GM04504 (cell line): ENCODE measurements around the gene SUGCT.
"Not testable (repeated sequence)": the region's sequence is repeated elsewhere in the genome, so short reads cannot be mapped to it uniquely, and the experiment has no call there.

Source experiments
- DNase-seq: peaks from one replicate; pipeline ENCODE4 v3.0.0-alpha.2; 2012; ENCODE audit warnings: low read depth

The SUGCT gene

GRCh38 chr7:40263752-40264390, 129.1 kb downstream of the SUGCT start:
- no peak for DNase-seq

GRCh38 chr7:40267583-40267982, 132.8 kb downstream of the SUGCT start:
- no peak for DNase-seq

DNA sequence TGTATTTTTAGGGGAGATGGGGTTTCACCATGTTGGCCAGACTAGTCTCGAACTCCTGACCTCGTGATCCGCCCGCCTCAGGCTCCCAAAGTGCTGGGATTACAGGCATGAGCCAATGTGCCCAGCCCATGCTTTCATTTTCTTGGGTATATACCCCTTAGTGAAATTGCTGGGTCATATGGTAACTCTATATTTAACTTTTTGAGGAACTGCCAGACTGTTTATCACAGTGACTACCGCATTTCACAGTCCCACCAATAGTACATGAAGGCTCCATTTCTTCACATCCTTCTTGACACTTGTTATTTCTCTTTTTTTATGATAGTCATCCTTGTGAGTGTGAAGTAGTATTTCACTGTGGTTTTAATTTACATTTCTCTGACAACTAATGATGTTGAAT, 134.0 kb downstream of the SUGCT start:
- not testable (repeated sequence) for DNase-seq

DNA sequence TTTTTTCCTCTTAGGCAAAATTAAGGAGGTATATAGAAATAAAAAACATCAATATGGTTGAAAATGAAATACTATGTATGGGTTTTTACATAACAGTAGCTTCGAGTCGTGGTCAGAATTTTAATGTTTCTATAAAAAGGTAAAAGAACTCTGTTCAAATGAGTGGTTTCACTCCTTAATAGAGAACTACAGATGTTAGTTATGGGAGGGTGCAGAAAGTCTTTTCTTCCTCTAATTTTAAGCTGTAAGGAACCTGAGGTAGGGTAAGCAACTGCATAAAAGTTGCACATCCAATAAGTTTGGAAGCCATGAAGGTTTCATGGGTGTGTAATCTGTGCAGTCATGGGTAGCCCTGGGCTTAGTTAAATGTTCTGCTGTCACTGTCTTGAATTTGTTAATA, 141.3 kb downstream of the SUGCT start:
- no peak for DNase-seq

- DNase-seq: no peak
These were observed 145.2 kb downstream of the SUGCT start for GRCh38 chr7:40279991-40280390.

DNA sequence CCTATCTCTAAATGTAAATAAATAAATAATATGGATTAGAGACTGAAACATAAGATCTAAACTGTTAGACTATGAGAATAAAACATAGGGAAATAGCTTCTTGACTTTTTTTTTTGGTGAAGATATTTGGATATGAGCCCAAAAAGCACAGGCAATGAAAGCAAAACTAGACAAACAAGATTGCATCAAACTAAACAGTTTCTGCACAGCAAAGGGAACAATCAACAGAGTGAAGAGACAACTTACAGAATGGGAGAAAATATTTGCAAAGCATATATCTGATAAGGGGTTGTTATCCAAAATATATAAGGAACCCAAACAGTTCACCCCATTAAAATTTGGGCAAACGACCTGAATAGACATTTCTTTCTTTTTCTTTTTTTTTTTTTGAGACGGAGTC, 148.1 kb downstream of the SUGCT start:
- no peak for DNase-seq

GRCh38 chr7:40283391-40283790, 148.6 kb downstream of the SUGCT start:
- DNase-seq: no peak

DNA sequence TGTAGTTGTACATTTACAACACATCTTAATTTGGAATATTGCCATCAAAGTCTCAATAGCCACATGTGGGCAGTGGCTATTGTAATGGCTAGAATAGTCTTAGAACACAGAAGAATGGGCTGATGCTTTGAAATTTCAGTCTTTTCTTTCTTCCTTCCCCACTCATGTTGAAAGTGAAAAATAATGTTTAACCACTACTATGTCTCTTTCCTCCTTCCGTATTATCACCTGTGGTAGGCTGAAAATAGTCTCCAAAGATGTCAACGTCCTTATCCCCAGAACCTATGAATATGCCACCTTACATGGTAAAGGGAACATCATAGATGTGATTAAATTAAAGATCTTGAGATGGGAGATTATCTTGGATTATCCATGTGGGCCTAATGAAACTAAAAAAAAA, 154.0 kb downstream of the SUGCT start:
- DNase-seq: no peak

GRCh38 chr7:40297741-40298311, 163.0 kb downstream of the SUGCT start:
- DNase-seq: no peak

GRCh38 chr7:40298421-40298820, 163.6 kb downstream of the SUGCT start:
- no peak for DNase-seq

DNA sequence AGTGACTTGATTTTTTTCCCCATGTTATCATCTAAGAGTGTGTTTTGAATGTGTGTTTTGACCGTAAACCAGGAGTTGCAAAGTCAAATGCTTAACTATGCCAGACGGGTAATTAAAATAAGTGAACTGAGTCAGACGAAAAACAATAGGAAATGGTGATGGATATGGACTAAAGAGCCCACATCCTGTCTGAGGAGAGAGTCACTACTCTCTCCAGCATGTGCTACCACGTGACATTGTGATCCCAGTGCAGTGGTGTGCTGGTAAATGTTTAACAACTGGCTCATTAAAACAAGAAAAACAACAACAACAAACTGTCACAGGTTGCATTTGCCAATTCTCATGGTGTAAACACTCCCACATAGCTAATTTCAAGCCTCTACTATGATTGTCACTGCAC, 164.3 kb downstream of the SUGCT start:
- peak; percentile 66 for DNase-seq

DNA sequence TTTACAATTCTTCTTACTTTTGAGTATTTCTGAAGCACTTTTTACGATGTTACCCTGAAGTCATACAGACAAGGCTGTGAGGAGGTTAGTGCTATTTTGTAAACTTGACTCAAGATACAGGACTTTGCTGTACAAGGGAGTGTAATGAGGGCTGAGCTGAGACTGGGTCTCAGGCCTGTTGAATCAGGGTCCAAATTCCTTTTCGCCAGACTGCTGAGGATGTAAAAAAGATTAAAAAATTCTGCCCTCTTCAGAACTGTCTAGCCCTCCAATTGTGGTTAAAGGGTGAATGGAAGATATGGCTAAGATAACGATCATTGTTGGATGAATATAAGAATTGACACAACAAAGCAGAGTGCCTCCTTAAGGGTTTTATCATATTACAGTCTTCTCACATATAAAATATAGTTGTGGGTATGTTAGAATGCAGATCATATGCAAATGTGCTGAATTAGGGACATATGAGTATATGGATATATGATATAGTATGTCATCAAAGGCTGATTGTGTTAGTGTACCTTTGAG, 165.4 kb downstream of the SUGCT start:
- no peak for DNase-seq

DNA sequence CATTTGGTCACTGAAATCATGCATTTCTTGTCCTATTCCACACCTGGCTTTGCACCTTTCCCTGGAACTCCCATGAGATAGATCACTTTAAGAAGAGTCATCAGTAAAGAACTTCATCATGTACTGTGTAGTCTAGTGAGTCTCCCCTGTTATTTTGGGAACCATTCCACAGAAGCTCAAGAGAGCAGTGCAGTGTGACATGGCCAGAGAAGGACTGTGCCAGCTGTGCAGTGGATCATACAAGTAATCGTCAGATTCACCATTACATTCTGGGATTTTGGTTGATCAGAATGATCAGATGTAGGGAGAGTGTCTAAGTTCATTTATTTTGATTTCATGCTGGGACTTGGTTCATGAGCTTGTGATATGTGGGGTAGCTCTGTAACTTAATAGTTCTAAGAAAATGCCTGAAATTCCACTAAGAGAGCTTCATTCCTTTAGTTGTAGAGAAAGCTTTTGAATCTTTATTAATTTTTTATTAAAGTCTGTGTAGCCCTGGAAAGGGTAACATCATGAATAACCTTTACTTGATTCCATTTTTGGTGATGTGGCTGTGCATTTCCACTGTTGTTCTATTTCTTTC, 166.8 kb downstream of the SUGCT start:
- DNase-seq: no peak

DNA sequence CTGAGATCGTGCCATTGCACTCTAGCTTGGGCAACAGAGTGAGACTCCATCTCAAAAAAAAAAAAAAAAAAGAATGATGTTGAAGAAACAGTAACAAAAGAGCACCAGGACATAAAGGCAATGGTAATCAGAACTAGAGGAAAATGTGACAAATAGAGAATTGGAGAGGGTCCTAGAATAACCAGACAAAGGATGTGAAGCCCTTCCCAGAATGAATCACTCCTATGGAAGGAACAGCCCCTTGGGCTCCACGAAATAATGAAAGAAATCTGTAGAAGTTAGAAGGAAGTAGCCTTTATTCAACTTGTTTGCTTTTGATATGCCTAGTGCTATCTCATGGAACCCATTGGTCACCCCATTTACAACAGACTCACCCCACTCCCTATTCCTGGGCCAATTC, 169.2 kb downstream of the SUGCT start:
- no peak for DNase-seq

DNA sequence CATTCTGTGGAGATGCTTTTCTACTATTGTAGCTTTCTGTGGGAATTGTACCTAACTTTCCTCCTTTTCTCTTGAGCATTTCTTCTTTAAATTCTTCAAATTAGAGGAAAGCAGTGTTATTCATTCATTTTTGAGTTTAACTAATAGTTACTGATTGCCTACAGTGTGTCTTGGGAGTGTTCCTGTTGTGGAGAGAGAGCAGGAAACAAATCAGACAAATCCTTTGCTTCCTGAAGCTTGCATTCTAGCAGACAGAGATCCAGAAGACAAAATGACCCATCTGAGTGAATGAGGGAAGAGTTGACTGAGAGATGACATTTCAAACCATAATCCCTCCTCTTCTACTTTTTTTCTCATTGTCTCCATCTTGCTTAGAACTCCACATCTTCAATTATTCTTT, 170.4 kb downstream of the SUGCT start:
- no peak for DNase-seq

GRCh38 chr7:40306025-40306424, 171.2 kb downstream of the SUGCT start:
- DNase-seq: no peak

DNA sequence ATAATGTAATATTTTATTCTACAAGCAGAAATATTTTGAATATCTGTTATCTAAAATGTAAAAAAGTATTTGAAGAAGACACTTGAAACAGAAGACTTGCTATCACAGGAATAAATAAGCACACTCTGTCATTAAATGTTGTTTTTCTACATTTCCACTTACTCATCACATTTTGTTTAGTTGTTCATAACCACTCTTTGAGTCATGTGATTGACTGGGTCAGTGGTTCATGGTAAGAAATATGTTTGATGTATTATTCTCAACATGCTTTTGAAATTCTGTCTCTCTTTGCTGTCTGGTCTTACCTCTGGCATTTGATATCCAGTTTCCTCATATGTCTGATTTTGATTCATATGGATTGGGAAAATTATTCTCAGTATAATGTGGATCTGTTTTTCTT, 171.8 kb downstream of the SUGCT start:
- no peak for DNase-seq

GRCh38 chr7:40310258-40310657, 175.5 kb downstream of the SUGCT start:
- DNase-seq: no peak

GRCh38 chr7:40311307-40311706, 176.5 kb downstream of the SUGCT start:
- no peak for DNase-seq

- DNase-seq: no peak
These were observed 180.5 kb downstream of the SUGCT start for GRCh38 chr7:40315277-40315676.

GRCh38 chr7:40316176-40316575, 181.4 kb downstream of the SUGCT start:
- no peak for DNase-seq

DNA sequence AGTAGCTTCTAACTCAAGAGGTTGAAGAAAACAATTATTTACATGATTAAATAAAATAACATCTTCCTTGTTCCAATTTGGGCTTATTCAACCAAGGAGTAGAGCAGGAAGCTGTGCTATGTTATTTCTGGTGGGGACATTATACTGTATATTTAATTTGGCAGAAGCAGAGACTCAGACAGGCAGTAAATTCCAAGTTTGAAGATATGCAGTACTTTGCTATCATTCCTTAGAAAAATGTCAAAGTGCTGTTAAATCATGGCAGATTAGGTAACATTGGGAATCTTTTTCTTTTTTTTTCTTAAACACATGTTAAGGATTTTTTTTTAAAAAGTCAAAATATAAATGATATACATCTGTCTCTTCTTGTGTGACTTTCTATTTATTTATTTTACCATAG, 190.1 kb downstream of the SUGCT start:
- DNase-seq: no peak

GRCh38 chr7:40327113-40327512, 192.3 kb downstream of the SUGCT start:
- no peak for DNase-seq

DNA sequence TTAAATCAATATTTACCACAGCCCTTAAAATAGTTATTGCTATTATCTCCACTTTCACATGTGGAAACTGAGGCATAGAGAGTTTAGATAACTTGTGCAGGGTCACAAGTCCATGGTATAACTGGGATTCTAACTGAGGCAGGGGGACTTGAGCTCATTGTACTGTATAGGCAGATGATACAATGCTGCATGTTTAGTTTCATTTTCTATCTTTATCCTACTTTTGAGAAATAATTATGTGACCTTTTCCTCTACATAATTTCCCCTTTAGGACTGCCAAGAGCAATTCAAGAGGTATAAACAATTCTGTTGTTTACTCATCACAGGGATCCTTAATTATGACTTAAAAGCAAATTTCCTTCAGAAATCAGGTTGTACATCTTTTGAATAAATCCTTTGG, 193.1 kb downstream of the SUGCT start:
- no peak for DNase-seq
